Activated T-helper 17 cell treated with anti-CD3 and anti-CD28 coated beads, Interleukin-2, amount 50 U/mL, for 72 hours (primary cell): ENCODE data around the gene SMAD1. TPM values are rescaled to one million over a fixed set of nuclear protein-coding genes. Genes with fewer than 3 reads are reported as not detected.
"Not testable (repeated sequence)": the region's sequence is repeated elsewhere in the genome, so short reads cannot be mapped to it uniquely, and the experiment has no call there.

Experiments used
- ATAC-seq: fragments of 150-1000 bp; cut with Tn5 transposase; replicated peaks from 2 replicates; pipeline ENCODE4 v1.10.0; 2021; ENCODE audit warnings: mild to moderate bottlenecking, moderate library complexity
- H3K27ac Mint-ChIP-seq: one replicate; pipeline ENCODE4 v1.8.0; 2022; ENCODE audit warnings: mixed read lengths
- H3K27me3 Mint-ChIP-seq: one replicate; pipeline ENCODE4 v1.8.0; 2022; ENCODE audit warnings: mixed read lengths
- H3K36me3 Mint-ChIP-seq: one replicate; pipeline ENCODE4 v1.8.0; 2022; ENCODE audit warnings: low read depth, mild to moderate bottlenecking, mixed read lengths
- H3K4me1 Mint-ChIP-seq: one replicate; pipeline ENCODE4 v1.8.0; 2022; ENCODE audit warnings: mixed read lengths
- H3K4me3 Mint-ChIP-seq: one replicate; pipeline ENCODE4 v1.8.0; 2022; ENCODE audit warnings: mild to moderate bottlenecking, mixed read lengths
- H3K9me3 Mint-ChIP-seq: one replicate; pipeline ENCODE4 v1.8.0; 2022; ENCODE audit warnings: mixed read lengths
- total RNA-seq, 2 donors: library from RNA; stranded (reverse); gene quantifications; one replicate each; pipeline ENCODE4 v1.2.3, GENCODE V29; 2022

SMAD1 gene
- total RNA-seq, 2 donors from 2014 or later = 2.5 to 12.4 TPM

GRCh38 chr4:145527773-145528172 is 46.1 kb downstream of the SMAD1 start:
- Mint-ChIP-seq H3K4me3 (no peak overlapping the region), H3K27ac (no peak overlapping the region), H3K36me3 (no peaks in the 10 kb centered on the region), H3K9me3 (no peaks in the 10 kb centered on the region), H3K4me1 (peaks cover 14% of the 10 kb centered on the region), H3K27me3 (no peaks in the 10 kb centered on the region)
- ATAC-seq = no peak

DNA sequence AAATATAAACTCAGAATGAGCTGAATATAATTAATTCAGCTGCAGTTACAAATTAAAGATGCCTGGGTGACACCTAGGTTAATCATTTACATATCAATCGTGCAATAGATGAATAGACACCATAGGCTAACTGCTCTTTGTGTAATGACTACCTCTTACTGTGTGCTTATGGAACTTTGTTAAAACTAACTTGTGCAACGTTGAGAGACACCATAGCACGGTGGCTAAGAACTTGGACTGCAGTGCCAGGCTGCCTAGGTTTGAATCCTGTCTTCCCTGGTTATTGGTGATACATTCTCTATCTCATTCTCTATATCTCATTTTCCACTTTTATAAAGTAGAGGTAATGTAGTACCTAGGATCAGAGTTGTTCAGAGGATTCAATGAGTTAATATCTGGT is 46.9 kb downstream of the SMAD1 start:
- H3K27me3 Mint-ChIP-seq = no peaks in the 10 kb centered on the region
- ATAC-seq = no peak

DNA sequence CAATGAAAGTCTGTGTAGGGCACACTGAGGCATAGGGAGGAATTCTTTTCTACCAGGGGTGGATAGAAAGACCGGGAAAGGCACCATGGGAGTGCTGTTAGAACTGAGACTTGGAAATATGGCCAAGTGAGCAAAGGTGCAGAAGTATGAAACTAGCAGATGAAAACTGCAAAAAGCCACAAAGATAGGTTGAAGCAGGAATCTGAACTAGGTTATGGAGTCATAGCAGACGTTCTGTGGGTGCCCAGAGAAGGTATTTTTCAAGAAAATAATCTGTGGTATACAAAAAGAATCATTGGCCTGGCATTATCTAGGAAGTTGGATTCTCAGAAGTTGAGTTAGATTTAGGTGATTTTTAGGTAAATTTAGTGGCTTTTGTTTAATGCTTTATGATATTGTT is 48.5 kb downstream of the SMAD1 start:
- no peaks in the 10 kb centered on the region for H3K9me3 Mint-ChIP-seq
- ATAC-seq = peak; percentile 80
- no peaks in the 10 kb centered on the region for H3K36me3 Mint-ChIP-seq
- H3K27me3 Mint-ChIP-seq = no peaks in the 10 kb centered on the region
- peak overlapping the region; percentile 24 for H3K27ac Mint-ChIP-seq
- no peak overlapping the region for H3K4me3 Mint-ChIP-seq
- peaks cover 14% of the 10 kb centered on the region for H3K4me1 Mint-ChIP-seq

More for the DNA sequence above, 46.9 kb downstream of the SMAD1 start:
- H3K4me3 Mint-ChIP-seq = no peak overlapping the region
- H3K4me1 Mint-ChIP-seq = peaks cover 14% of the 10 kb centered on the region
- H3K27ac Mint-ChIP-seq = no peak overlapping the region
- no peaks in the 10 kb centered on the region for H3K9me3 Mint-ChIP-seq
- H3K36me3 Mint-ChIP-seq = no peaks in the 10 kb centered on the region

DNA sequence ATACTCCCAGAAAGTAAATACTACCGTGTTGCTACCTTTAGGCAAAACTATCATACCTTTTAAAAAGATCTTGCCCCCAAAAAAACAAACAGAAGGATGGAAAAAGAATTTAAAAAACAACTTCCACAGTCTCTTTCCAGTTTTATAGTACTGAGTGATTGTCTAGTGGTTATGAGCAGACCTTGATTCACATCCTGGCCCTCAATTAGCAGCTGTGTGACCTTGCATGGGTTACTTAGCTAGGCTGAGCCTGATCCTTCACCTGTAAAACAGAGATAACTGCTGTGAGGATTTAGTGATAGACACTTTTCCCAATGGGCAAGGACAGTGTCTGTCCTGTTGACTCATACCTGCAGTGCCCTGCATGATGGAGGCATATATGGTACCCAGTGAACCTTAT is 49.0 kb downstream of the SMAD1 start:
- Mint-ChIP-seq H3K4me1 (peaks cover 14% of the 10 kb centered on the region), H3K27ac (peak overlapping the region; percentile 24), H3K9me3 (no peaks in the 10 kb centered on the region), H3K4me3 (no peak overlapping the region), H3K27me3 (no peaks in the 10 kb centered on the region), H3K36me3 (no peaks in the 10 kb centered on the region)
- ATAC-seq = peak; percentile 57

DNA sequence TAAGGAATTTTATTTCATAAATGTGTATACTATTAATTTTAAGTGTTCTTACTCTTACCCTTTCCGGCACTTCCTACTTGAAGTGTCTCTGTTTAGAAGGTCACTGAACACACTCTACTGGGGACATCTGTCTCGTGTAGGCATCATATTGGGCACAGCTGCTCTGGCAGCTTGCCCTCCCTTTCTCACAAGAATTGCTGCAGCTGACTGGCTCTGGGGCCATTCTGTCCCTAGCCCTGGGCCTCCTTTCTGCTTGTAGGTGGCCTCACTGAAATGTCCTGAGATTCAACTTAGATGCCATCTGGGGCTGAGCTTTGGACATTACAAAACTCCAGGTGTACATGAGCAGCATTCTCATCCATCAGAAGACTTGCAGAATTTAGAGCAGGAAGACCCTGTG is 49.6 kb downstream of the SMAD1 start:
- Mint-ChIP-seq H3K36me3 (no peaks in the 10 kb centered on the region), H3K4me1 (peaks cover 14% of the 10 kb centered on the region), H3K27ac (no peak overlapping the region), H3K9me3 (no peaks in the 10 kb centered on the region), H3K27me3 (no peaks in the 10 kb centered on the region), H3K4me3 (no peak overlapping the region)
- ATAC-seq = no peak

GRCh38 chr4:145531859-145532258 is 50.2 kb downstream of the SMAD1 start:
- no peak for ATAC-seq
- no peak overlapping the region for H3K4me3 Mint-ChIP-seq
- no peaks in the 10 kb centered on the region for H3K9me3 Mint-ChIP-seq
- H3K36me3 Mint-ChIP-seq = no peaks in the 10 kb centered on the region
- no peak overlapping the region for H3K27ac Mint-ChIP-seq
- no peaks in the 10 kb centered on the region for H3K27me3 Mint-ChIP-seq
- peaks cover 14% of the 10 kb centered on the region for H3K4me1 Mint-ChIP-seq

- ATAC-seq = no peak
- Mint-ChIP-seq H3K36me3 (no peaks in the 10 kb centered on the region), H3K4me1 (peaks cover 14% of the 10 kb centered on the region), H3K27me3 (no peaks in the 10 kb centered on the region), H3K4me3 (no peak overlapping the region), H3K9me3 (no peaks in the 10 kb centered on the region), H3K27ac (no peak overlapping the region)
Measured at GRCh38 chr4:145533001-145533400, 51.3 kb downstream of the SMAD1 start.

- H3K36me3 Mint-ChIP-seq, H3K4me3 Mint-ChIP-seq, H3K27ac Mint-ChIP-seq, H3K9me3 Mint-ChIP-seq, ATAC-seq, H3K27me3 Mint-ChIP-seq: not testable (repeated sequence)
- peaks cover 14% of the 10 kb centered on the region for H3K4me1 Mint-ChIP-seq
Measured at GRCh38 chr4:145533415-145533814, 51.8 kb downstream of the SMAD1 start.

- Mint-ChIP-seq H3K27ac (no peak overlapping the region), H3K27me3 (no peaks in the 10 kb centered on the region), H3K4me3 (no peak overlapping the region), H3K4me1 (peaks cover 14% of the 10 kb centered on the region), H3K36me3 (no peaks in the 10 kb centered on the region), H3K9me3 (no peaks in the 10 kb centered on the region)
- ATAC-seq = no peak
Measured at GRCh38 chr4:145533961-145534360, 52.3 kb downstream of the SMAD1 start.

DNA sequence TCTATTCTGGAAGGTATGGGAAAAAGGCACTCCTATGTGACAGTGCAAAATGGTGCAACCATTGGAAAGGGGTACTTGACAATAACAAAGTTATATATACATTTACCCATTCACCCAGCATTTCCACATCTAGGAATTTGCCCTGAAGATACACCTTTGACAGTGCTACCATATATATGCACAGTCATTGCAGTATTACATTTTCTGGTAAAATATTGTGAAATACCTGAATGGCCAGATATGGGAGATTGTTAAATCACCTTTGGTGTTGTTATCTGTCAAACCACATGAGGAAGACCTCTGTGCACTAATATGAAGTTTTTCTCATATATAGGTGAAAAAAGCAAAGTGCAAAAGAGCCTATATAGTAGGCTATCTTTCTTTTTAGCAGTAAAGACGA is 53.5 kb downstream of the SMAD1 start:
- Mint-ChIP-seq H3K27ac (no peak overlapping the region), H3K36me3 (peaks cover 8% of the 10 kb centered on the region), H3K9me3 (no peaks in the 10 kb centered on the region), H3K27me3 (no peaks in the 10 kb centered on the region), H3K4me1 (peaks cover 7% of the 10 kb centered on the region), H3K4me3 (no peak overlapping the region)
- ATAC-seq = no peak

GRCh38 chr4:145536044-145536443 is 54.4 kb downstream of the SMAD1 start:
- Mint-ChIP-seq H3K27me3 (no peaks in the 10 kb centered on the region), H3K27ac (no peak overlapping the region), H3K9me3 (no peaks in the 10 kb centered on the region), H3K4me3 (no peak overlapping the region), H3K4me1 (no peaks in the 10 kb centered on the region), H3K36me3 (peaks cover 11% of the 10 kb centered on the region)
- no peak for ATAC-seq

GRCh38 chr4:145538596-145538995 is 56.9 kb downstream of the SMAD1 start:
- no peak for ATAC-seq
- H3K4me3 Mint-ChIP-seq = no peak overlapping the region
- H3K4me1 Mint-ChIP-seq = no peaks in the 10 kb centered on the region
- H3K36me3 Mint-ChIP-seq = peaks cover 28% of the 10 kb centered on the region
- no peaks in the 10 kb centered on the region for H3K27me3 Mint-ChIP-seq
- H3K27ac Mint-ChIP-seq = peak overlapping the region; percentile 6
- H3K9me3 Mint-ChIP-seq = no peaks in the 10 kb centered on the region

- no peaks in the 10 kb centered on the region for H3K27me3 Mint-ChIP-seq
- no peak overlapping the region for H3K27ac Mint-ChIP-seq
- no peak for ATAC-seq
- no peak overlapping the region for H3K4me3 Mint-ChIP-seq
- H3K9me3 Mint-ChIP-seq = no peaks in the 10 kb centered on the region
- H3K4me1 Mint-ChIP-seq = no peaks in the 10 kb centered on the region
- H3K36me3 Mint-ChIP-seq = peaks cover 28% of the 10 kb centered on the region
Measured at GRCh38 chr4:145539671-145540070, 58.0 kb downstream of the SMAD1 start.

- no peaks in the 10 kb centered on the region for H3K4me1 Mint-ChIP-seq
- H3K27me3 Mint-ChIP-seq = no peaks in the 10 kb centered on the region
- no peak overlapping the region for H3K4me3 Mint-ChIP-seq
- H3K9me3 Mint-ChIP-seq = no peaks in the 10 kb centered on the region
- no peak for ATAC-seq
- H3K36me3 Mint-ChIP-seq = peaks cover 31% of the 10 kb centered on the region
- H3K27ac Mint-ChIP-seq = no peak overlapping the region
Measured at GRCh38 chr4:145540235-145540634, 58.6 kb downstream of the SMAD1 start.

DNA sequence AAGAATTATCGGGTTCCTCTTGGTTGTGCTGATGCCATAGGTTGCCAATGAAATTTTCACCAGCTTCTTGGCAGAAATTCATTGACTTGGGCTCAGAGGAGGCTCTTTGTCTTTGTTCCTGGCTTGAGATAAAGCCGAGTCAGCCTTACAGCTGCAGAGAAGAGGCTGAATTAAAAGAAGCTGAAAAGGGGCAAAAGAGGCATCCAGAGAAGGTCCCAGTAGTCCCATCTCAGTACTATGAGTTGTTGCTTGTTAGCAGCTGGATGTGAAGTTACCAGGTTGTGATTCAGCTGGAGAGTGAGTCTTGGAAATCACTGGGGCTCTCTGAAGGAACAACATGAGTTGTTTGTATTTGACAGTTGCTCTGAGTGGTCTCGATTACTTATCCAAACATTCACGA is 59.7 kb downstream of the SMAD1 start:
- no peaks in the 10 kb centered on the region for H3K27me3 Mint-ChIP-seq
- peaks cover 4% of the 10 kb centered on the region for H3K4me1 Mint-ChIP-seq
- no peaks in the 10 kb centered on the region for H3K9me3 Mint-ChIP-seq
- H3K36me3 Mint-ChIP-seq = peaks cover 42% of the 10 kb centered on the region
- no peak overlapping the region for H3K4me3 Mint-ChIP-seq
- ATAC-seq = no peak
- no peak overlapping the region for H3K27ac Mint-ChIP-seq

GRCh38 chr4:145545031-145545430 is 63.4 kb downstream of the SMAD1 start:
- peaks cover 6% of the 10 kb centered on the region for H3K4me1 Mint-ChIP-seq
- peaks cover 53% of the 10 kb centered on the region for H3K36me3 Mint-ChIP-seq
- peak overlapping the region; percentile 27 for H3K27ac Mint-ChIP-seq
- no peaks in the 10 kb centered on the region for H3K9me3 Mint-ChIP-seq
- H3K27me3 Mint-ChIP-seq = no peaks in the 10 kb centered on the region
- ATAC-seq = no peak
- H3K4me3 Mint-ChIP-seq = no peak overlapping the region
